Gastrocnemius medialis (tissue), 4 donors: ENCODE measurements around the gene NLRP6. TPM values are rescaled to one million over a fixed set of nuclear protein-coding genes. Genes with fewer than 3 reads are reported as not detected.
A peak's percentile ranks its signal among the peaks of the same experiment; 100 is the strongest.

Source experiments
- ATAC-seq, 2 donors: fragments of 150-250 bp; one replicate each; pipeline ENCODE4 v1.9.1; 2016
- DNase-seq, 2 donors: peaks; one replicate each; pipeline ENCODE4 v3.0.0-alpha.2; 2019
- H3K27ac ChIP-seq, 4 donors: fragments of 200-600 bp; sonication (generic); 1 replicate in 1 of 4; 2 replicates in 3 of 4; pipeline ENCODE4 v1.5.1; 2016 to 2018; ENCODE audit warnings: mild to moderate bottlenecking in 2 of 4, moderate library complexity in 1 of 4
- H3K27me3 ChIP-seq, 3 donors: fragments of 200-600 bp; sonication (generic) in 2 of 3; 1 replicate in 1 of 3; 2 replicates in 2 of 3; pipeline versions ENCODE4 v1.5.1 to v1.6.0; 2016 to 2019; ENCODE audit warnings: mild to moderate bottlenecking in 1 of 3, moderate library complexity in 1 of 3
- H3K36me3 ChIP-seq, 2 donors: fragments of 200-600 bp; sonication (generic) in 1 of 2; one replicate each; pipeline ENCODE4 v1.5.1; 2017 to 2018
- H3K4me1 ChIP-seq, 2 donors: fragments of 200-600 bp; sonication (generic) in 1 of 2; one replicate each; pipeline ENCODE4 v1.5.1; 2016 to 2017; ENCODE audit warnings: mild to moderate bottlenecking in 2 of 2
- H3K4me3 ChIP-seq, 4 donors: fragments of 200-600 bp; sonication (generic) in 3 of 4; 1 replicate in 1 of 4; 2 replicates in 3 of 4; pipeline ENCODE4 v1.5.1; 2016 to 2019; ENCODE audit warnings: mild to moderate bottlenecking in 2 of 4
- H3K9me3 ChIP-seq, 3 donors: fragments of 200-600 bp; sonication (generic) in 2 of 3; 1 replicate in 1 of 3; 2 replicates in 2 of 3; pipeline ENCODE4 v1.5.1; 2016 to 2019
- CTCF ChIP-seq, 5 experiments: fragments of 450-650 bp in 3 of 5; fragments of 200-600 bp in 2 of 5; sonication (generic) in 2 of 5; IDR thresholded peaks in 4 of 5; conservative IDR thresholded peaks in 1 of 5; 1 replicate in 4 of 5; 2 replicates in 1 of 5; pipeline ENCODE4 v1.5.1; 2016 to 2019; ENCODE audit warnings: antibody characterized with exemption in 5 of 5, mild to moderate bottlenecking in 3 of 5, moderate library complexity in 3 of 5
- POLR2A ChIP-seq, 2 donors: fragments of 450-650 bp; IDR thresholded peaks; one replicate each; pipeline ENCODE4 v1.6.1; 2017; ENCODE audit warnings: antibody characterized with exemption in 2 of 2, mild to moderate bottlenecking in 2 of 2, moderate library complexity in 2 of 2
- in situ Hi-C, 4 donors: fragments of 200-750 bp; cut with MboI; loops; one replicate each; pipeline versions ENCODE4 v1.15.0 to v1.8.0; 2017; ENCODE audit warnings: low sequenced_read_pairs in 4 of 4
- intact Hi-C: fragments of 100-400 bp; cut with DNase I; formaldehyde crosslinking; loops from one replicate; pipeline ENCODE4 v1.15.1; 2023; ENCODE audit warnings: low total_unique reads
- total RNA-seq, 4 donors: library from RNA; depleted of rRNA; stranded (reverse); fragments of >200 nt; gene quantifications; one replicate each; pipeline versions ENCODE4 v1.1.0 to v1.2.3, GENCODE V29; 2016

The NLRP6 gene
- total RNA-seq, 4 donors from 2014 or later = 0.09 TPM; not detected in 3

DNA sequence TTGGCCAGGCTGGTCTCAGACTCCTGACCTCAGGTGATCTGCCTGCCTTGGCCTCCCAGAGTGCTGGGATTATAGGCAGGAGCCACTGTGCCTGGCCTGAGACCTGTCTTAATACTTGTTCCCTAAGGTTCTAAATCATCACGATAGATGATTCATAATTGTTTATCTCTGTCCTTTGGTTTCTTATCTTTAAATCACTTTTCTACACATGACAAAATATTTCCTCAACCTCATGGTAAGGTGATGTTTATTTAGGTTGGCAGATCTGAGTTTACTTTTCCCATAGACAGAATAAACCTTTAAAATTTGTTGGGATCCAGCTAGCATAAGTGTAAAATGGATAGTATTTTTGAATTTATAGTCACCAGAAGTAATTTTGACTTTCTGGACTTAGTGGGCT, 37.9 kb upstream of the NLRP6 start:
- no peaks in the 10 kb centered on the region for H3K9me3 ChIP-seq
- H3K4me3 ChIP-seq = no peak overlapping the region
- H3K27ac ChIP-seq = peak overlapping the region in 1 of 4 donors; percentile 81
- peaks cover 40 to 43% of the 10 kb centered on the region in 2 donors for H3K4me1 ChIP-seq
- H3K27me3 ChIP-seq = no peaks in the 10 kb centered on the region
- intact Hi-C loops (no loop called here), in situ Hi-C loops (no loop called here)
- no peak for ATAC-seq
- H3K36me3 ChIP-seq = peaks cover 0 to 50% of the 10 kb centered on the region in 2 donors
- TF ChIP-seq POLR2A (IDR thresholded peaks at IDR 0.05) (no peak), CTCF (IDR thresholded peaks at IDR 0.05 in 4 of 5, conservative IDR thresholded peaks at IDR 0.05 in 1 of 5) (no peak)
- DNase-seq = no peak

DNA sequence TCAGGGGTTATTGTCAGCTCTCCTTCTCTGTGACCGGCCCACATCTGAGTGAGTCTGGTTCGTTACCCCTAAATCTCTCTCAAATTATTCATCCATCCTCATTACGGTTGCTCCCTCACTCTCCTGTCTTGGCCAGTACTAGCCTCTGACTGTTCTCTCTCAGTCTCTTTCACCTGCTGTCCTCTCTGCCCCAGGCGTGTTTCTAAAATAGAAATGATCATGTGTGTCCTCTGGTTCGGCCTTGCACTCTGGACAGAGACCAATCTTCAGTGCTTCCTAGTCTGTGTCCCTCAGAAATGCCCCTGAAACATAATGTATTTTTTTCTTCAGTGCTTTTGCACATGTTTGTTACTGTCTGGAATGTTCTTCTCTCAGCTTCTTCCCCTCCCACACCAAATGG, 36.6 kb upstream of the NLRP6 start:
- in situ Hi-C loops = no loop called here
- Histone ChIP-seq H3K36me3 (peaks cover 0 to 62% of the 10 kb centered on the region in 2 donors), H3K27me3 (no peaks in the 10 kb centered on the region), H3K9me3 (no peaks in the 10 kb centered on the region), H3K4me1 (peaks cover 36 to 40% of the 10 kb centered on the region in 2 donors), H3K4me3 (no peak overlapping the region), H3K27ac (peak overlapping the region; percentile 57 to 81 (median 68))
- intact Hi-C loops = no loop called here
- peak; percentile 45 to 79 for ATAC-seq
- TF ChIP-seq POLR2A (IDR thresholded peaks at IDR 0.05) = peak in 1 of 2 donors; percentile 39
- no peak for TF ChIP-seq CTCF (IDR thresholded peaks at IDR 0.05 in 4 of 5, conservative IDR thresholded peaks at IDR 0.05 in 1 of 5)
- peak in 1 of 2 donors; percentile 51 for DNase-seq

DNA sequence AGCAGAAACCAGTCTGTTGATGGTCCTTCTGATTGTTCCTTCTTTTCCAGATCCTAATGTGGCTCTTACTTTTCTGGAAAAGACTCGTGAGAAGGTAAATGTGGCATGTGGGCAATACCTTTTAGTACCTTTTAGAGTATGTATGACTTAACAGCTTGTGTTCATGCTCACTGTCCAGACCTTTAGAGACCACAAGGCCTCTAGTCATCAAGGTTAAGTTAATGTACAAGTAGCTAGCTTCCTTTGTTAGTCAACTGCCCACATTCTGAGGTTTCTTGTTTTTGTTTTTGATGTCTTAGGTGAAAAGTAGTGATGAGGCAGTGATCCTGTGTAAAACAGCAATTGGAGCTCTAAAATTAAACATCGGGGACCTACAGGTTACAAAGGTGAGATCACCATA, 33.8 kb upstream of the NLRP6 start:
- no peak for TF ChIP-seq POLR2A (IDR thresholded peaks at IDR 0.05)
- no peak for TF ChIP-seq CTCF (IDR thresholded peaks at IDR 0.05 in 4 of 5, conservative IDR thresholded peaks at IDR 0.05 in 1 of 5)
- Histone ChIP-seq H3K4me1 (peaks cover 20 to 21% of the 10 kb centered on the region in 2 donors), H3K27ac (no peak overlapping the region), H3K36me3 (peaks cover 0 to 88% of the 10 kb centered on the region in 2 donors), H3K9me3 (no peaks in the 10 kb centered on the region), H3K27me3 (no peaks in the 10 kb centered on the region), H3K4me3 (no peak overlapping the region)
- ATAC-seq (no peak), DNase-seq (no peak)
- in situ Hi-C loops = no loop called here
- intact Hi-C loops = no loop called here

DNA sequence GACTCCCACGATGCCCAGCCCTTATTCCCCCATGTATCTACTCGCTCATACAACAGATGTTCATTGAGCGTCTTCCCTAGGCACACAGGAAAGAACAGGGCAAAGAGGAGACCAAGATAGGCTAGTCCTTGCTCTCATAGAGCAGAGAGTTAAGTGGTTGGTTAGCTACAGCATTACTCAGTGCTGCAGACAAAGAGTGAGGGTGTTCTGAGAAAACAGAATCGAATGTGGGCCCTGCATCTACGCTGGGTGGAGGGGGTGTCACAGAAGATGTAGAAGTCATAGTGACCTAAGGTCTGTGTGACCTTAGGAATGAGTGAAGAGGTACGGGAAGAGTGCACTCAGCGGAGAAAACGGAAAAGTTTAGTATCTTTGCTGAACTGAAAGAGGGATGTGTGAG, 29.1 kb upstream of the NLRP6 start:
- Histone ChIP-seq H3K4me3 (no peak overlapping the region), H3K4me1 (no peaks in the 10 kb centered on the region), H3K27ac (no peak overlapping the region), H3K27me3 (no peaks in the 10 kb centered on the region), H3K9me3 (no peaks in the 10 kb centered on the region), H3K36me3 (peaks cover 0 to 93% of the 10 kb centered on the region in 2 donors)
- in situ Hi-C loops (no loop called here), intact Hi-C loops (no loop called here)
- DNase-seq = no peak
- ATAC-seq = no peak
- TF ChIP-seq POLR2A (IDR thresholded peaks at IDR 0.05) = no peak
- no peak for TF ChIP-seq CTCF (IDR thresholded peaks at IDR 0.05 in 4 of 5, conservative IDR thresholded peaks at IDR 0.05 in 1 of 5)

DNA sequence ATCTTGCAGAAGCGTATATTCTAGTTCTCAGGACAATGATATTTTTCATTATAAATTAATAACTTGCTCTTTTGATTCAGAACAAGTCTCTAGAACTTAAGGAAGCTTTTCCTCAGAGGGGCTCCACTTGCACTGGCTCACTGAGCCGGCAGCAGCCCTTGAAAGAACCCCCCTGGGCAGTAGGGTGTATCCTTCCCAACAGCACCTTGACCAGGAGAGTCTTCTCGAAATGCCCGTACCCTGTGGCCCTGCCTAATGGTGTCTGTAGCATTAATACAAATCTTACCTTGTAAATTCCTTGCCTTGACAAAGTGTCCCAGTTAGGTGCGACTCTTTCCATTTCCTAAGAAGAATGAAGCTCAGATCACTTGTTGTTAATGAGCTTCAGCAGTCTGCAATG, 27.9 kb upstream of the NLRP6 start:
- Histone ChIP-seq H3K9me3 (no peaks in the 10 kb centered on the region), H3K4me1 (no peaks in the 10 kb centered on the region), H3K4me3 (no peak overlapping the region), H3K36me3 (peaks cover 0 to 80% of the 10 kb centered on the region in 2 donors), H3K27ac (no peak overlapping the region), H3K27me3 (no peaks in the 10 kb centered on the region)
- intact Hi-C loops = loop anchor here (10.0 kb wide), 1 partner anchor 105 kb away; no protein-coding TSS in a partner anchor
- in situ Hi-C loops = no loop called here
- TF ChIP-seq POLR2A (IDR thresholded peaks at IDR 0.05) (no peak), CTCF (IDR thresholded peaks at IDR 0.05 in 4 of 5, conservative IDR thresholded peaks at IDR 0.05 in 1 of 5) (no peak)
- ATAC-seq (no peak), DNase-seq (no peak)
